ENCODE measurements around the gene NUCB2.

DNA sequence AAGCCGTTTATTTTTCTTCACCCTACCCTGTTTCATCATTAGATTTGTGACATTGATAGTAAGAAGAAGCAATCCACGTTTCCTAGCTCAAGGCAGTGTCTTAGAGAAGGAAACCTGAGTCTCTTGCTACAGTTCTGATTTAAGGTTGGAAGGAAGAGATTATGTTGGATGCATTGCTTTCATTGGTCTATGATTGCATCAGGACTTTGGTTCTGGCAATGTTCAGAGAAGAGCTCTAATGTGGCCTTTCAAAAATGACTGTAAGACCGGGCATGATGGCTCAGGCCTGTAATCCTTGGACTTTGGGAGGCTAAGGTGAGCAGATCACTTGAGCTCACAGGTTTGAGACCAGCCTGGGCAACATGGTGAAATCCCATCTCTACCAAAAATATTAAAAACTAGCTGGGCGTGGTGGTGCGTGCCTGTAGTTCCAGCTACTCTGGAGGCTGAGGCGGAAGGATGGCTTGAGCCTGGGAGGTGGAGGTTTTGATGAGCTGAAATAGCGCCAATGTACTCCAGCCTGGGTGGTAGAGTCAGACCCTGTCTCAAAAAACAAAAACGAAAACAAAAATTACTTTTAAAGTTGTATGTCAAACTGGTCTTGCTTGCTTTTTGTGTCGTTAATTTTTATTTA lies 4.1 kb downstream of the NUCB2 start:
- TF ChIP-seq, protein P1, sequence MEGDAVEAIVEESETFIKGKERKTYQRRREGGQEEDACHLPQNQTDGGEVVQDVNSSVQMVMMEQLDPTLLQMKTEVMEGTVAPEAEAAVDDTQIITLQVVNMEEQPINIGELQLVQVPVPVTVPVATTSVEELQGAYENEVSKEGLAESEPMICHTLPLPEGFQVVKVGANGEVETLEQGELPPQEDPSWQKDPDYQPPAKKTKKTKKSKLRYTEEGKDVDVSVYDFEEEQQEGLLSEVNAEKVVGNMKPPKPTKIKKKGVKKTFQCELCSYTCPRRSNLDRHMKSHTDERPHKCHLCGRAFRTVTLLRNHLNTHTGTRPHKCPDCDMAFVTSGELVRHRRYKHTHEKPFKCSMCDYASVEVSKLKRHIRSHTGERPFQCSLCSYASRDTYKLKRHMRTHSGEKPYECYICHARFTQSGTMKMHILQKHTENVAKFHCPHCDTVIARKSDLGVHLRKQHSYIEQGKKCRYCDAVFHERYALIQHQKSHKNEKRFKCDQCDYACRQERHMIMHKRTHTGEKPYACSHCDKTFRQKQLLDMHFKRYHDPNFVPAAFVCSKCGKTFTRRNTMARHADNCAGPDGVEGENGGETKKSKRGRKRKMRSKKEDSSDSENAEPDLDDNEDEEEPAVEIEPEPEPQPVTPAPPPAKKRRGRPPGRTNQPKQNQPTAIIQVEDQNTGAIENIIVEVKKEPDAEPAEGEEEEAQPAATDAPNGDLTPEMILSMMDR (conservative IDR thresholded peaks at IDR 0.05), result no peak
- no peak for TF ChIP-seq ZFX (IDR thresholded peaks at IDR 0.05)

Data from C4-2B (cell line).